Smooth muscle cell (in vitro differentiated cells): Measurements from ENCODE around the gene OAS3. TPM values are rescaled to one million over a fixed set of nuclear protein-coding genes. Genes with fewer than 3 reads are reported as not detected.

Experiments used
- DNase-seq: peaks from one replicate; lab custom pipeline; 2025; ENCODE audit not compliant: unreplicated experiment; lab: John Stamatoyannopoulos, UW
- H2AFZ ChIP-seq: fragments of 200-600 bp; sonication (generic); 2 replicates; pipeline ENCODE4 v1.6.0; 2016; ENCODE audit warnings: antibody characterized with exemption, low read depth, mild to moderate bottlenecking
- H3F3A ChIP-seq: fragments of 200-600 bp; sonication (generic); 2 replicates; pipeline ENCODE4 v1.6.0; 2017; ENCODE audit warnings: antibody characterized with exemption, low read depth
- H3K27ac ChIP-seq: fragments of 200-600 bp; sonication (generic); 2 replicates; pipeline ENCODE4 v1.5.1; 2016; ENCODE audit warnings: low read depth, mild to moderate bottlenecking
- H3K27me3 ChIP-seq: fragments of 200-600 bp; sonication (generic); 2 replicates; pipeline ENCODE4 v1.6.1; 2016; ENCODE audit warnings: low read depth, mild to moderate bottlenecking
- H3K36me3 ChIP-seq: fragments of 200-600 bp; sonication (generic); 2 replicates; pipeline ENCODE4 v1.5.1; 2016; ENCODE audit warnings: low read depth
- H3K4me1 ChIP-seq: fragments of 200-600 bp; sonication (generic); 2 replicates; pipeline ENCODE4 v1.5.1; 2016; ENCODE audit warnings: low read depth
- H3K4me2 ChIP-seq: fragments of 200-600 bp; sonication (generic); 2 replicates; pipeline ENCODE4 v1.6.0; 2016; ENCODE audit warnings: mild to moderate bottlenecking
- H3K4me3 ChIP-seq: fragments of 200-600 bp; sonication (generic); 2 replicates; pipeline ENCODE4 v1.5.1; 2016; ENCODE audit warnings: mild to moderate bottlenecking
- H3K79me2 ChIP-seq: fragments of 200-600 bp; sonication (generic); 2 replicates; pipeline ENCODE4 v1.6.0; 2016; ENCODE audit warnings: low read depth, mild to moderate bottlenecking
- H3K9ac ChIP-seq: fragments of 200-600 bp; sonication (generic); 2 replicates; pipeline ENCODE4 v1.6.0; 2016; ENCODE audit warnings: low read depth
- H3K9me3 ChIP-seq: fragments of 200-600 bp; sonication (generic); replicated peaks from 2 replicates; pipeline ENCODE4 v1.5.1; 2016; ENCODE audit warnings: low read depth
- H4K20me1 ChIP-seq: fragments of 200-600 bp; sonication (generic); 2 replicates; pipeline ENCODE4 v1.6.0; 2016; ENCODE audit warnings: low read depth
- WGBS: methylation state at CpG from one replicate; pipeline ENCODE4 v1.1.7; 2016; ENCODE audit warnings: low lambda C conversion rate; 5-methylcytosine and 5-hydroxymethylcytosine counted together
- polyA plus RNA-seq: library from polyadenylated mRNA; unstranded; fragments of >200 nt; fragmentation: Nextera tagmentation; extraction: Ambion mirVana; gene quantifications from 2 replicates; pipeline ENCODE4 v1.2.1, GENCODE V29; 2016
- total RNA-seq: library from RNA; depleted of rRNA; stranded (reverse); fragments of >200 nt; gene quantifications from 2 replicates; pipeline ENCODE4 v1.2.3, GENCODE V29; 2014
- TF ChIP-seq, protein P1 (sequence below): fragments of 200-600 bp; sonication (generic); IDR thresholded peaks from 2 replicates; pipeline ENCODE4 v1.5.1; 2017; ENCODE audit warnings: borderline replicate concordance, mild to moderate bottlenecking, antibody characterized with exemption; ENCODE audit not compliant: insufficient read depth, poor library complexity, severe bottlenecking

OAS3 gene
- total and polyA plus RNA-seq, 2 experiments from 2014 or later, result 1.1 TPM; not detected in 1

DNA sequence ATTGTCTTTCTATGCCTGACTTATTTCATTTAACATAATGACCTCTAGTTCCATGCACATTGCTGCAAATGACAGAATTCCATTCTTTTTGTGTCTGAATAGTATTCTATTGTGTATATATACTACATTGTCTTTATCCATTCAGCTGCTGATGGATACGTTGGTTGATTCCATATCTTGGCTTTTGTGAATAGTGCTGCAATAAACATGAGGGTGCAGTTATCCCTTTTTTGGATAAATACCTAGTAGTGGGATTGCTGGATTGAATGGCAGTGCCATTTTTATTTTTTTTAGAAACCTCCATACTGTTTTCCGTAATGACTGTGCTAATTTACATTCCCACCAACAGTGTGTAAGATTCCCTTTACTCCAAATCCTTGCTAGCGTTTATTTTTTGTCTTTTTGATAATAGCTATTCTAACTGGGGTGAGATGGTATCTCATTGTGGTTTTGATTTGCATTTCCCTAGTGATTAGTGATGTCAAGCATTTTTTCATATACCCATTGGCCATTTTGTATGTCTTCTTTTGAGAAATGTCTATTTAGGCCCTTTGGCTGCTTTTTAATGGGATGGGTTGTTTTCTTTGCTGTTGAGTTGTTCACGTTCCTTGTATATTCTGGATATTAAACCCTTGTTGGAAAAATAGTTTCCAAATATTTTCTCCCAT is 42.4 kb downstream of the OAS3 start:
- 83% methylated on average over 4 of the region's 4 CpGs for WGBS
- Histone ChIP-seq H3F3A (no peaks in the 10 kb centered on the region), H3K4me1 (peaks cover 4% of the 10 kb centered on the region), H3K9ac (no peak overlapping the region), H3K9me3 (no peaks in the 10 kb centered on the region), H3K4me2 (no peak overlapping the region), H3K27ac (no peak overlapping the region), H3K4me3 (no peak overlapping the region), H4K20me1 (no peaks in the 10 kb centered on the region), H3K27me3 (no peaks in the 10 kb centered on the region), H3K36me3 (no peaks in the 10 kb centered on the region), H3K79me2 (no peaks in the 10 kb centered on the region), H2AFZ (no peak overlapping the region)
- TF ChIP-seq, protein P1, sequence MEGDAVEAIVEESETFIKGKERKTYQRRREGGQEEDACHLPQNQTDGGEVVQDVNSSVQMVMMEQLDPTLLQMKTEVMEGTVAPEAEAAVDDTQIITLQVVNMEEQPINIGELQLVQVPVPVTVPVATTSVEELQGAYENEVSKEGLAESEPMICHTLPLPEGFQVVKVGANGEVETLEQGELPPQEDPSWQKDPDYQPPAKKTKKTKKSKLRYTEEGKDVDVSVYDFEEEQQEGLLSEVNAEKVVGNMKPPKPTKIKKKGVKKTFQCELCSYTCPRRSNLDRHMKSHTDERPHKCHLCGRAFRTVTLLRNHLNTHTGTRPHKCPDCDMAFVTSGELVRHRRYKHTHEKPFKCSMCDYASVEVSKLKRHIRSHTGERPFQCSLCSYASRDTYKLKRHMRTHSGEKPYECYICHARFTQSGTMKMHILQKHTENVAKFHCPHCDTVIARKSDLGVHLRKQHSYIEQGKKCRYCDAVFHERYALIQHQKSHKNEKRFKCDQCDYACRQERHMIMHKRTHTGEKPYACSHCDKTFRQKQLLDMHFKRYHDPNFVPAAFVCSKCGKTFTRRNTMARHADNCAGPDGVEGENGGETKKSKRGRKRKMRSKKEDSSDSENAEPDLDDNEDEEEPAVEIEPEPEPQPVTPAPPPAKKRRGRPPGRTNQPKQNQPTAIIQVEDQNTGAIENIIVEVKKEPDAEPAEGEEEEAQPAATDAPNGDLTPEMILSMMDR, result no peak
- DNase-seq, result no peak

DNA sequence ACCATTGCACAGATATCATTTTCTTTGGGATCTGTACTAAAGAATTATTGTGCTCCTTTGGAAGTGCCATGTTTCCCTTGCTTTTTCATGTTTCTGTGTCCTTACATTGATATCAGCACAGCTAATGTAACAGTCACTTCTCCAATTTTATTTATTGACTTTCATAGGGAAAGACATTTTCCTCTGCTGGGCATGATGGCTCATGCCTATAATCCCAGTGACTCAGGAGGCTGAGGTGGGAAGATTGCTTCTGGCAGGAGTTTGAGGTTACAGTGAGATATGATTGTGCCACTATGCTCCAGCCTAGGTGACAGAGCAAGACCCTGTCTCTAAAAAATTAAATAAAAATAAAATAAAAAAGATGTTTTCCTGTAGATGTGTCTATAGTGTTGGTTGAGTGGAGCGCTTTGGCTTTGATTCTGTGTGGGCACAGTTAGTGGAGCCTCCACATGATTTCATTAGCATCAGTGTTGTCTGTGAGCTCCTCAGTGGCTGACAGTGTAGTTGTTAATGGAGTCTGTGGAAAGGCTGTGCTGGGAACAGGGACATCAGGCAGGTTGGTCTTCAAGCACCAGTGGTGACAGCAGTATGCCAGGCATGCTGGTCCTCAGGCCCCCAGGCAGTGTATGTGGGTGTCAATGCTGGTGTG is 47.5 kb downstream of the OAS3 start:
- H3K27me3 ChIP-seq, result peaks cover 12% of the 10 kb centered on the region
- H2AFZ ChIP-seq, result no peak overlapping the region
- TF ChIP-seq, protein P1, result no peak
- H3K4me2 ChIP-seq, result no peak overlapping the region
- 93% methylated on average over 1 of the region's 1 CpG for WGBS
- H3K9ac ChIP-seq, result no peak overlapping the region
- H4K20me1 ChIP-seq, result no peaks in the 10 kb centered on the region
- no peaks in the 10 kb centered on the region for H3K9me3 ChIP-seq
- H3K79me2 ChIP-seq, result no peaks in the 10 kb centered on the region
- no peak for DNase-seq
- H3K36me3 ChIP-seq, result no peaks in the 10 kb centered on the region
- H3K4me1 ChIP-seq, result no peaks in the 10 kb centered on the region
- no peak overlapping the region for H3K27ac ChIP-seq
- H3F3A ChIP-seq, result no peaks in the 10 kb centered on the region
- H3K4me3 ChIP-seq, result no peak overlapping the region

DNA sequence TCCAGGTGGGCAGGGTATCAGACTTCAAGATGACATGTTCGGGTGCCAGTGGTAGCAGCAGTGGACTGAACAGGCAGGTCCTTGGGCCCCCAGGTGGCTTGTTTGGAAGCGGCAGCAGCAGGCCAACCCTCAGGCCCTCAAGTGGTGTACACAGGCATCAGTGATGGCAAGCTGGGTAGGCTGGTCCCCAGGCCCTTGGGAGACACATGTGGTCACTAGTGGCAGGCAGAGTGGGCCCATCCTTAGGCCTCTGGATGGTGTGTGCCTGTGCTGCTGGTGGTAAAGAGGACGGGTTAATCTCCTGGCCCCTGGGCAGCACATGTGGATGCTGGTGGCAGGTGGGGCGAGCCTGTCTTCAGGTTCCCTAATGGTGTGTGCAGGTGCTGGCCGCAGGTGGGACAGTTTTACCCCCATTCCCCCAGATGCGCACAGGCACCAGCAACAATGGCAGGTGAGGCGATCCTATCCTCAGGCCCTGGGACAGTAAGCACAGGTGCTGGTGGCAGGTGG is 48.1 kb downstream of the OAS3 start:
- Histone ChIP-seq H3K4me3 (no peak overlapping the region), H3K36me3 (no peaks in the 10 kb centered on the region), H3K9me3 (no peaks in the 10 kb centered on the region), H3K79me2 (no peaks in the 10 kb centered on the region), H3F3A (no peaks in the 10 kb centered on the region), H3K4me1 (no peaks in the 10 kb centered on the region), H3K9ac (no peak overlapping the region), H2AFZ (no peak overlapping the region), H3K27ac (no peak overlapping the region), H3K27me3 (peaks cover 12% of the 10 kb centered on the region), H4K20me1 (no peaks in the 10 kb centered on the region), H3K4me2 (no peak overlapping the region)
- WGBS, result 92% methylated on average over 7 of the region's 7 CpGs
- TF ChIP-seq, protein P1, result no peak
- DNase-seq, result no peak
